Measurements from ENCODE around the gene CBX3.
"Not testable (repeated sequence)": the region's sequence is repeated elsewhere in the genome, so short reads cannot be mapped to it uniquely, and the experiment has no call there.

The CBX3 gene

GRCh38 chr7:26188957-26189541 lies 12.5 kb upstream of the CBX3 start:
- DNase-seq = no peak

- no peak for DNase-seq
Measured at GRCh38 chr7:26189697-26190096, 11.8 kb upstream of the CBX3 start.

- no peak for DNase-seq
Measured at GRCh38 chr7:26190417-26190869, 11.1 kb upstream of the CBX3 start.

GRCh38 chr7:26191233-26191973 lies 10.1 kb upstream of the CBX3 start:
- no peak for DNase-seq

GRCh38 chr7:26191974-26192479 lies 9.5 kb upstream of the CBX3 start:
- no peak for DNase-seq

- DNase-seq = peak; percentile 45
Measured at GRCh38 chr7:26192485-26193087, 9.0 kb upstream of the CBX3 start.

- DNase-seq = peak; percentile 17
Measured at GRCh38 chr7:26193432-26194207, 7.9 kb upstream of the CBX3 start.

- not testable (repeated sequence) for DNase-seq
Measured at GRCh38 chr7:26194764-26195163, 6.8 kb upstream of the CBX3 start.

GRCh38 chr7:26195182-26195581 lies 6.4 kb upstream of the CBX3 start:
- DNase-seq = no peak

- DNase-seq = no peak
Measured at GRCh38 chr7:26195867-26196657, 5.5 kb upstream of the CBX3 start.

GRCh38 chr7:26197153-26198115 lies 4.1 kb upstream of the CBX3 start:
- DNase-seq = peak; percentile 92

- DNase-seq = peak; percentile 44
Measured at GRCh38 chr7:26198133-26198780, 3.3 kb upstream of the CBX3 start.

- DNase-seq = no peak
Measured at GRCh38 chr7:26198781-26199169, 2.8 kb upstream of the CBX3 start.

- DNase-seq = peak; percentile 43
Measured at GRCh38 chr7:26199301-26200037, 2.1 kb upstream of the CBX3 start.

- peak; percentile 54 for DNase-seq
Measured at GRCh38 chr7:26200038-26200443, 1.5 kb upstream of the CBX3 start.

- peak; percentile 98 for DNase-seq
Measured at GRCh38 chr7:26200444-26201246, 900 bp upstream of the CBX3 start, which contains the start of gene HNRNPA2B1. TSS of gene HNRNPA2B1 (minus strand) at chr7:26200746. CDS start at chr7:26200577, 169 bp downstream.

GRCh38 chr7:26202019-26202990 lies 760 bp downstream of the CBX3 start:
- peak; percentile 51 for DNase-seq

GRCh38 chr7:26203016-26203415 lies 1.5 kb downstream of the CBX3 start:
- no peak for DNase-seq
